Measurements from ENCODE around the gene ADGRL2. TPM values are rescaled to one million over a fixed set of nuclear protein-coding genes. Genes with fewer than 3 reads are reported as not detected.

The ADGRL2 gene
- polyA plus RNA-seq, 3 donors: not detected

GRCh38 chr1:82030830-82031229, 230.1 kb downstream of the ADGRL2 start:
- peaks cover 0 to 3% of the 10 kb centered on the region in 2 donors for H3K9me3 ChIP-seq (replicated peaks in 1 of 2; ENCODE audit: control insufficient read depth in 1 of 2, insufficient read depth in 1 of 2, low read length in 2 of 2)
- H3K4me1 ChIP-seq (ENCODE audit: control insufficient read depth in 1 of 2, insufficient read depth in 2 of 2, low read length in 2 of 2): no peaks in the 10 kb centered on the region
- H3K4me3 Mint-ChIP-seq: no peak overlapping the region
- no peak overlapping the region for H3K9ac ChIP-seq (ENCODE audit: insufficient read depth, low read length, poor library complexity, severe bottlenecking)
- no peak overlapping the region for H3K4me3 ChIP-seq (replicated peaks in 1 of 3; ENCODE audit: low read depth in 2 of 3, low read length in 3 of 3)
- DNase-seq: no peak
- TF ChIP-seq, protein P1, sequence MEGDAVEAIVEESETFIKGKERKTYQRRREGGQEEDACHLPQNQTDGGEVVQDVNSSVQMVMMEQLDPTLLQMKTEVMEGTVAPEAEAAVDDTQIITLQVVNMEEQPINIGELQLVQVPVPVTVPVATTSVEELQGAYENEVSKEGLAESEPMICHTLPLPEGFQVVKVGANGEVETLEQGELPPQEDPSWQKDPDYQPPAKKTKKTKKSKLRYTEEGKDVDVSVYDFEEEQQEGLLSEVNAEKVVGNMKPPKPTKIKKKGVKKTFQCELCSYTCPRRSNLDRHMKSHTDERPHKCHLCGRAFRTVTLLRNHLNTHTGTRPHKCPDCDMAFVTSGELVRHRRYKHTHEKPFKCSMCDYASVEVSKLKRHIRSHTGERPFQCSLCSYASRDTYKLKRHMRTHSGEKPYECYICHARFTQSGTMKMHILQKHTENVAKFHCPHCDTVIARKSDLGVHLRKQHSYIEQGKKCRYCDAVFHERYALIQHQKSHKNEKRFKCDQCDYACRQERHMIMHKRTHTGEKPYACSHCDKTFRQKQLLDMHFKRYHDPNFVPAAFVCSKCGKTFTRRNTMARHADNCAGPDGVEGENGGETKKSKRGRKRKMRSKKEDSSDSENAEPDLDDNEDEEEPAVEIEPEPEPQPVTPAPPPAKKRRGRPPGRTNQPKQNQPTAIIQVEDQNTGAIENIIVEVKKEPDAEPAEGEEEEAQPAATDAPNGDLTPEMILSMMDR (IDR thresholded peaks at IDR 0.05): no peak
- H3K27me3 ChIP-seq (ENCODE audit: control insufficient read depth in 2 of 2, insufficient read depth in 2 of 2, low read length in 2 of 2): no peaks in the 10 kb centered on the region
- H3K27me3 Mint-ChIP-seq (ENCODE audit: low read depth in 3 of 3): peaks cover 0 to 2% (median 1%) of the 10 kb centered on the region in 3 donors
- H3K27ac Mint-ChIP-seq: no peak overlapping the region
- H3K36me3 Mint-ChIP-seq: no peaks in the 10 kb centered on the region
- no peaks in the 10 kb centered on the region for H4K20me1 ChIP-seq (ENCODE audit: insufficient read depth, low read length)
- peaks cover 0 to 7% (median 1%) of the 10 kb centered on the region in 7 donors for H3K9me3 Mint-ChIP-seq
- no CpG with 5 or more reads among the region's 3 CpGs for WGBS (ENCODE audit: insufficient coverage)
- H3K36me3 ChIP-seq (replicated peaks in 1 of 2; ENCODE audit: control insufficient read depth in 1 of 2, insufficient read depth in 2 of 2, low read length in 2 of 2): no peaks in the 10 kb centered on the region
- H2AFZ ChIP-seq (ENCODE audit: insufficient read depth, low read depth, low read length, poor library complexity, severe bottlenecking): no peak overlapping the region
- no peaks in the 10 kb centered on the region for H3K4me1 Mint-ChIP-seq
- intact Hi-C loops (cut with micrococcal nuclease): no loop called here
- H3K27ac ChIP-seq (ENCODE audit: low read depth in 1 of 2, low read length in 2 of 2): no peak overlapping the region
- no peaks in the 10 kb centered on the region for H3K79me2 ChIP-seq (ENCODE audit: insufficient read depth, low read length)
- H3K4me2 ChIP-seq (replicated peaks; ENCODE audit: extremely low read depth, low read length, poor library complexity, severe bottlenecking): no peak overlapping the region

DNA sequence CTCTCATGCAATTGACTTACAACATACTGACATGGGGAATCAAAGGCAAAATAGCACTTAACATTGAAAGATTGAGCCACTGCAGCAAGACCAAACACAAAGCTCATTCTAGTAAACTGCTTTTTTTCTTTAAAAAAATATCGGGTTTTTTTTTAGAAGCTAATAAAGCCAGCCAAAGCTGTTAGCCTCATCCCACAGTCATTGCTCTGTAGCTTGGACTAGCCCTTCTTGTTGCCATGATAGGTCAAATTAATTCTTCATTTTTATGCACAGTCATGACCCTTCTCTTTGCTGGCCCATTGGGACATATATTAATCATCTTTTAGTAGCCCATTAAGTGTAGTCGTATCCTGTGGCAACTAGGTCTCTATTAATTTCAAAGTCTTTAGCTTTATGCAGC, 231.3 kb downstream of the ADGRL2 start:
- Histone ChIP-seq H3K9ac (ENCODE audit: insufficient read depth, low read length, poor library complexity, severe bottlenecking) (no peak overlapping the region), H3K4me2 (replicated peaks; ENCODE audit: extremely low read depth, low read length, poor library complexity, severe bottlenecking) (no peak overlapping the region), H3K27ac (ENCODE audit: low read depth in 1 of 2, low read length in 2 of 2) (no peak overlapping the region), H3K79me2 (ENCODE audit: insufficient read depth, low read length) (no peaks in the 10 kb centered on the region), H3K4me1 (ENCODE audit: control insufficient read depth in 1 of 2, insufficient read depth in 2 of 2, low read length in 2 of 2) (no peaks in the 10 kb centered on the region), H3K36me3 (replicated peaks in 1 of 2; ENCODE audit: control insufficient read depth in 1 of 2, insufficient read depth in 2 of 2, low read length in 2 of 2) (no peaks in the 10 kb centered on the region), H2AFZ (ENCODE audit: insufficient read depth, low read depth, low read length, poor library complexity, severe bottlenecking) (no peak overlapping the region), H4K20me1 (ENCODE audit: insufficient read depth, low read length) (no peaks in the 10 kb centered on the region), H3K27me3 (ENCODE audit: control insufficient read depth in 2 of 2, insufficient read depth in 2 of 2, low read length in 2 of 2) (no peaks in the 10 kb centered on the region), H3K4me3 (replicated peaks in 1 of 3; ENCODE audit: low read depth in 2 of 3, low read length in 3 of 3) (no peak overlapping the region), H3K9me3 (replicated peaks in 1 of 2; ENCODE audit: control insufficient read depth in 1 of 2, insufficient read depth in 1 of 2, low read length in 2 of 2) (peaks cover 0 to 3% of the 10 kb centered on the region in 2 donors)
- Mint-ChIP-seq H3K4me3 (no peak overlapping the region), H3K4me1 (no peaks in the 10 kb centered on the region), H3K27ac (no peak overlapping the region), H3K9me3 (peaks cover 0 to 7% (median 4%) of the 10 kb centered on the region in 7 donors), H3K27me3 (ENCODE audit: low read depth in 3 of 3) (peaks cover 0 to 2% (median 1%) of the 10 kb centered on the region in 3 donors), H3K36me3 (no peaks in the 10 kb centered on the region)
- TF ChIP-seq, protein P1 (IDR thresholded peaks at IDR 0.05): no peak
- intact Hi-C loops (cut with micrococcal nuclease): no loop called here
- no peak for DNase-seq
- WGBS (ENCODE audit: insufficient coverage): 88% methylated on average over 1 of the region's 2 CpGs

Measured in CD14-positive monocyte (primary cell).